IPS-NIHi11 (cell line): ENCODE data around the gene HARS1.
A peak's percentile ranks its signal among the peaks of the same experiment; 100 is the strongest.
"Not testable (repeated sequence)": the region's sequence is repeated elsewhere in the genome, so short reads cannot be mapped to it uniquely, and the experiment has no call there.

Source experiments
- DNase-seq: peaks from one replicate; pipeline ENCODE4 v3.0.0; 2012; ENCODE audit warnings: mixed read lengths, low spot score

The HARS1 gene

DNA sequence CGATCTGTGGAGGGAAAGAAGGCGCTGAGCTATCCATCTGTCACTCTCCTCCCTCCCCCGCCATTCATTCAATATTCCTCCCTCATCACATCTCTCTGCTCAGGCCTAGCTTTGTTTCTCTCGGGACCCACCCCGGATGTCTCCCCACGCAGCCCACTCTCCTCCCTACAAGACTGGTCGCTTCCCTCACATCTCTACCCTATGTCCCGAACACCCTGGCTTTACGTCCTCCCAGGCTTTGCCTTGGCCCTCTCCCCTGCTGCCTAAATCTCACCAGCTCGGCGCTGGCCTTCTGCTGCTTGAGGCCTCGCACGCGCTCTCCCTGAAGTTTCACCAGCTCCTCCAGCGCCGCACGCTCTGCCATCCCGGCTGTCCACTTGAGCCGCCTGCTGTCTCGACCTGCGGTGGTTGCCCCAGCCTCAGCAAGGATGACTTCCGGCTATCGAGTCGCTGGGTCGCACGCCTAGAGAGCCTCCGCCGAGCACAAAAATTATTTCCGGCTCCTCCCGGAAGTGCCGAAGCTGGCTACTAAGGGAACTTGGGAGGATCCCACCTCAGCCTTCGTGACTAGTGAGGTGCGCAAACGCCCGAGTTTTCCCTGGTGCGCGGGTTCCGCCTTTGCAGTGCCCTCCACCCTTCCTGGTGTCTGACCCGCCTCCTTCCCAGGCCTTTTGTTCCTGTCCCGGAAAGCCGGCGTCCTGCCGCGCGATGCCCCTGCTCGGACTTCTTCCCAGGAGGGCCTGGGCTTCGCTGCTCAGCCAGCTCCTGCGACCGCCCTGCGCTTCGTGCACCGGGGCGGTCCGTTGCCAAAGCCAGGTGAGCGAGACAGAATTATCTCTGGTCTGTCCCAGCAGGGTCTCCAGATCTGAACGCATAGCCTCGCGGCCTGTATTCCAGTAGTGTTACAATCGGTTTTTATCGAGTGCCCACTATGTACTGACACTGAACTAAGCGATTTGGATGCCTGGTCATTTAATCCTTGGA, at the start of gene HARS1, which contains the start of gene HARS2:
HARS1 (minus strand) TSS at position 430 of the 984 bp plus-strand sequence; CDS start at position 364, 66 bp downstream.
HARS2 (plus strand) TSS at position 515 of the 984 bp plus-strand sequence; CDS start at position 709, 194 bp downstream.
- peak; percentile 92 for DNase-seq

- DNase-seq, result no peak
Measured at GRCh38 chr5:140737486-140737885, 46.3 kb upstream of the HARS1 start.

GRCh38 chr5:140734354-140734753, 43.2 kb upstream of the HARS1 start:
- DNase-seq, result peak; percentile 11

DNA sequence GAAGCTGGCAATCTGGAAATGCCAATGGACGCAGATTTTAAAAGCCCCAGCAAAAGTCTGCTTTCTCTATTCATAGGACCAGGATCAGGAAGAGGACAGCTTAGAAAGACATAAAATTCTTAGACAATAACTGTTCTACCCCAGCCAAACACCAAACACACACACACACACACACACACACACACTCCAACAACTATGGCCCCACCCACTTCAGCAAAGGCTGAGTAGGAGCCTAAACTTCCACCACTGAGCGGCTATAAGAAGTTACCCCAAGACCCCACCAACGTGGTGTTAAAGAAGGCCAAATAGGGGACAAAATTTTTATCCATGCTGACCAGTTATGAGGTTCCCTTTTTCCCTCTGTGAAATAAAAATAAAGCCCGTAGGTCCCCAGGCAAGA, 41.9 kb upstream of the HARS1 start:
- no peak for DNase-seq

- peak; percentile 74 for DNase-seq
Measured at GRCh38 chr5:140725799-140726471, 34.8 kb upstream of the HARS1 start.

GRCh38 chr5:140721395-140721794, 30.2 kb upstream of the HARS1 start:
- not testable (repeated sequence) for DNase-seq

DNA sequence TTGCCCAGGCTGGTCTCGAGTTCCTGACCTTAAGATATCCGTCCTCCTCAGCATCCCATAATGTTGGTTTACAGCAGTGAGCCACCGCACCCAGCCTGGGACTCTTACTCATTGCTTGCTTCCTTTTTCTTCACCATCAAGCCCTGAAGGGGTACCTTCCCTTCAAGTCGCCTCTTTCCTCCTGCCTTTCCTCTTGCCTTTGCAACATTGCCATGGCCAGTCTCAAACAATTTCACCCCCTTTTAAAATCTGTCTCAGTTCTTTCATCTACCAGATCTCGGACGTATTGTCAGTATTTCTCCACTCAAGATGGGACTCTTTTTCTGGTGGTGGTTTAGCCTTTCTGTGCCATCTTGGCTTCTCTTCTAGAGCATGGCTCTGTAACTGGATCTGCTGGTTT, 29.6 kb upstream of the HARS1 start:
- not testable (repeated sequence) for DNase-seq

- DNase-seq, result no peak
Measured at GRCh38 chr5:140718266-140718592, 27.1 kb upstream of the HARS1 start.

DNA sequence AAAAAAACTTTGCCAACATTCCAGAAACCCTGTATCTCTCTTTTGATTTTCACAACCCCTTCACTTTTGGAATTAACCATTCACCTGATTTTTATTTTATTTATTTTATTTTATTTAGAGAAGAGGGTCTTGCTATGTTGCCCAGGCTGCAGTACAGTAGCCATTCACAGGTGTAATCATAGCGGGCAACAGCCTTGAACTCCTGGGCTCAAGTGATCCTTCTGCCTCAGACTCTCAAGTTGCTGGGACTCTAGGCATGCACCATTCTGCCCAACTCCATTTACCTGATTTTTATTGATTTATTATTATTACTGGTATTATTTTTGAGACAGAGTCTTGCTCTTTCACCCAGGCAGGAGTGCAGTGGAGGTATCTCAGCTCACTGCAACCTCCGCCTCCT, 25.1 kb upstream of the HARS1 start:
- DNase-seq, result not testable (repeated sequence)

DNA sequence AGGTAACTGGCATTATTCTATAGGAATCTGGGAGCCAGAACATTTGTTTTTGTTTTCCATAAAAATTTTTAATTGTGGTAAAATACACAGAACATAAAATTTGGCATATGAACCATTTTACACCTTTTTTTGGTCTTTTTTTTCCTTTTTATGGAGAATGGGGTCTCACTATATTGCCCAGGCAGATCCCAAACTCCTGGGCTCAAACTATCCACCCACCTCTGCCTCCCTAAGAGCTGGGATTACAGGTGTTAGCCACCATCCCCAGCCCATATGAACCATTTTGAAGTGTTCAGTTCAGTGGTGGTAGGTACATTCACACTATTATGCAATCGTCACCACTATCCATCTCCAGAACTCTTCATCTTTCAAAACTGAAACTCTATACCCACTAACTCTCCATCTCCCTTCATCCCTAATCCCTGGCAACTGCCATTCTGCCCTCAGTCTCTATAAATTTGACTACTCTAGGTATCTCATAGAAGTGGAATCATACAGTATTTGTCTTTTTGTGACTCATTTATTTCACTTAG, 22.5 kb upstream of the HARS1 start:
- no peak for DNase-seq

- no peak for DNase-seq
Measured at GRCh38 chr5:140711794-140712193, 20.6 kb upstream of the HARS1 start.

DNA sequence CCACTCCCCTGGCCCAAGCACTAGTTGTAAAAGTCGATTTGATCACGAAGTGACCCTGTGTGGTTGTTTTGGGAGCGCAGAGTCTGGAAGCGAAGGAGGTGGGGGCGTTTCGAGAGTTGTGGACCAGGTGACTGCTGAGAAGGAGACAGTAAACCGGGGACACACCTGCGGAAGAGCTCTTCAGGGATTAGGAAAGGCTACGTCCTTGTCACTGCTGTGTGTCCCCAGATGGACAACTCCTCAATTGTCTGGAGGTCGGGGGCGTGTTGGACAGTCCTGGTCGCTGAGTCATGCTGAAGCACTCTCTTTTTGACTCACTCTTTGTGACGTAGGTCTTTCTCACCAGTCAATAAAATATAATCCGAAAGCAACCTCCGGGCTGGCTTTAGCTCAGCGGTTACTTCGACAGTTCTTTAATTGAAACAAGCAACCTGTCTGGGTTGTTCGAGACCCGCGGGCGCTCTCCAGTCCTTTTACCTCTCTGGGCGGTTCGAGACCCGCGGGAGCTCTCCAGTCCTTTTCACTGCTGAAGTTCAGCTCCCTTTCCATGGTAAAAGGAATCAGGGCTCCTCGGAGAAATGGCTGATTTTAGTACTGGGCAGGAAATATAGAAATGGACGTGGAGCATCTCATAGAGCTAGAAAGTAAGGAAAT, 19.9 kb upstream of the HARS1 start:
- peak; percentile 77 for DNase-seq

GRCh38 chr5:140708787-140709186, 17.6 kb upstream of the HARS1 start:
- not testable (repeated sequence) for DNase-seq

- no peak for DNase-seq
Measured at GRCh38 chr5:140707812-140708211, 16.6 kb upstream of the HARS1 start.

GRCh38 chr5:140700177-140701144, 9.3 kb upstream of the HARS1 start, which contains the start of gene ZMAT2:
TSS of gene ZMAT2 (plus strand) at chr5:140700447. CDS start at chr5:140700461, 14 bp downstream.
- DNase-seq, result peak; percentile 94

- no peak for DNase-seq
Measured at GRCh38 chr5:140696891-140697492, 5.8 kb upstream of the HARS1 start.

DNA sequence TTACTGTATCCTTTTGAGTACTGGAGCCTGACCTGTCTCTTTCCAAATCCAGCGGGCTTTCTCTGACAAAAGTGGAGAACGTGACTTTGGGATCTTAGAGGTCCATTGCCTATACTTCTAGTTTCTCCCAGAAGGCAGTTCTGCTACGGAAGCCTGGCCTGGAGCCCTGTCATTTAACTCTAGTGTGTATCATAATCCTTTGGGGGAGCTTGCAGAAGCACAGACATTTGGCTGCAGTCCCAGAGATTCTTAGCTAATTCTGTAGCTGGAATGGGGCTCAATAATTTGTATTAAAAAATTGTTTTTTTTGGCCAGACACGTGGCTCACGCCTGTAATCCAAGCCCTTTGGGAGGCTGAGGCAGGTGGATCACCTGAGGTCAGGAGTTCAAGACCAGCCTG, 3.1 kb upstream of the HARS1 start:
- no peak for DNase-seq

DNA sequence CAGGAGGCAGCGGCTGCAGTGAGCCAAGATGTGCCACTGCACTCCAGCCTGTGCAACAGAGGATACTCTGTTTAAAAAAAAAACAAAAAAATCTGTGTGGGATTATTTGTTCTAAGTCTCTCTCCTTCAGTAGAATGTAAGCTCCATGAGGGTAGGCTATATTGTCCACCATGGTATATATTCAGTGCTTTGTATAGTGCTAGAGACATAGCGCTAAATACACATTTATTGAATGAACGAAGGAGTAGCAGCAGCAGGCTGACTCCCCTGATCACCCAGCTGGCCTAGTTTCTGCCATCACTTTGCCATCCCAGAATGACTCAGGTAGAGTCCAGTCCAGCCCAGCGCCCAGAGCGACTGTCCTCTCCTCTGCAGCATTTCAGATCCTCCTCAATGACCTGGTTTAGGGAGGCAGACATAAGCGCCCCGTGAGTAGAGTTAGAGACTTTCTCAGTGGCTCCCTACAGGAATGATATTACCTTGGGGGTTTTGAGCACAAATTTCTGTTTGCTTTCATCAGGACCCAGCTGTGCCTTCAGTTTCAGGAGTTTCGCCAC, 716 bp downstream of the HARS1 start:
- DNase-seq, result no peak

- no peak for DNase-seq
Measured at GRCh38 chr5:140678993-140679392, 12.2 kb downstream of the HARS1 start.

DNA sequence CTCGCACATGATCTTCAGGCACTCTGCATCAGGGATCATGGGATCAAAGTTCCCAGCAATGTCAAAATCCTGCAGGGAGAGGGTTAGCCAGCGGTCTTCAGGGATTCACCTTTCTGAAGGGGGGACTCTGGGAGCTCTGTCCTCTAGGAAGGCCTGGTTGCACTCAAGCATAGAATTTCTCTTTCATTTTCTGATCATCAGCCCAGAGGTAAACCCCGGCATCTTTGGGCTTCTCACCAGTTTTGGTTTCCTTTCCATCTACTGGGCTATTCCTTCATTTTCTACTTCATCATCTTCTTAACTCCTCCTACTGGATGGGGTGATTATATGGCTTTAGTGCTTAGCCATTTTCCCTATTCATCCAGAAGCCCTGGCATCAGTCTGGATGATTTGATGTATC, 13.2 kb downstream of the HARS1 start:
- DNase-seq, result no peak
